ENCODE measurements around the gene TMEM119. TPM values are rescaled to one million over a fixed set of nuclear protein-coding genes. Genes with fewer than 3 reads are reported as not detected.
"Not testable (repeated sequence)": the region's sequence is repeated elsewhere in the genome, so short reads cannot be mapped to it uniquely, and the experiment has no call there.

The TMEM119 gene
- total RNA-seq, 1 experiment from 2014 or later: 0.58 TPM

GRCh38 chr12:108635997-108636808 lies 38.3 kb upstream of the TMEM119 start:
- in situ Hi-C loops (cut with HindIII; ENCODE audit: low sequenced_read_pairs): no loop called here
- no peak for DNase-seq (ENCODE audit: low spot score)

- in situ Hi-C loops (cut with HindIII; ENCODE audit: low sequenced_read_pairs): no loop called here
- DNase-seq (ENCODE audit: low spot score): no peak
These were observed 37.5 kb upstream of the TMEM119 start for GRCh38 chr12:108635201-108635996.

- in situ Hi-C loops (cut with HindIII; ENCODE audit: low sequenced_read_pairs): no loop called here
These were observed 36.5 kb upstream of the TMEM119 start for GRCh38 chr12:108634341-108634751.

GRCh38 chr12:108633534-108634248 lies 35.8 kb upstream of the TMEM119 start, which contains the start of gene SELPLG:
SELPLG (minus strand) TSS chr12:108633894; CDS start chr12:108624307, 9,587 bp downstream.
- in situ Hi-C loops (cut with HindIII; ENCODE audit: low sequenced_read_pairs): no loop called here

More at GRCh38 chr12:108634341-108634751, 36.5 kb upstream of the TMEM119 start:
- DNase-seq (ENCODE audit: low spot score): no peak

GRCh38 chr12:108633081-108633533 lies 35.2 kb upstream of the TMEM119 start:
- no peak for DNase-seq (ENCODE audit: low spot score)
- in situ Hi-C loops (cut with HindIII; ENCODE audit: low sequenced_read_pairs): no loop called here

More at GRCh38 chr12:108633534-108634248, 35.8 kb upstream of the TMEM119 start, which contains the start of gene SELPLG:
- no peak for DNase-seq (ENCODE audit: low spot score)

GRCh38 chr12:108631261-108631660 lies 33.4 kb upstream of the TMEM119 start:
- DNase-seq (ENCODE audit: low spot score); in situ Hi-C loops (cut with HindIII; ENCODE audit: low sequenced_read_pairs): not testable (repeated sequence)

GRCh38 chr12:108630481-108631207 lies 32.8 kb upstream of the TMEM119 start:
- in situ Hi-C loops (cut with HindIII; ENCODE audit: low sequenced_read_pairs): no loop called here
- no peak for DNase-seq (ENCODE audit: low spot score)

GRCh38 chr12:108629824-108630476 lies 32.1 kb upstream of the TMEM119 start:
- in situ Hi-C loops (cut with HindIII; ENCODE audit: low sequenced_read_pairs): no loop called here
- DNase-seq (ENCODE audit: low spot score): no peak

GRCh38 chr12:108629151-108629550 lies 31.3 kb upstream of the TMEM119 start:
- no peak for DNase-seq (ENCODE audit: low spot score)
- in situ Hi-C loops (cut with HindIII; ENCODE audit: low sequenced_read_pairs): no loop called here

- no peak for DNase-seq (ENCODE audit: low spot score)
- in situ Hi-C loops (cut with HindIII; ENCODE audit: low sequenced_read_pairs): no loop called here
These were observed 29.4 kb upstream of the TMEM119 start for GRCh38 chr12:108627134-108627920.

GRCh38 chr12:108625228-108625627 lies 27.3 kb upstream of the TMEM119 start:
- DNase-seq (ENCODE audit: low spot score): no peak
- in situ Hi-C loops (cut with HindIII; ENCODE audit: low sequenced_read_pairs): no loop called here

GRCh38 chr12:108623577-108623976 lies 25.7 kb upstream of the TMEM119 start:
- in situ Hi-C loops (cut with HindIII; ENCODE audit: low sequenced_read_pairs): no loop called here
- no peak for DNase-seq (ENCODE audit: low spot score)

- in situ Hi-C loops (cut with HindIII; ENCODE audit: low sequenced_read_pairs): no loop called here
- no peak for DNase-seq (ENCODE audit: low spot score)
These were observed 25.1 kb upstream of the TMEM119 start for GRCh38 chr12:108622921-108623514.

- in situ Hi-C loops (cut with HindIII; ENCODE audit: low sequenced_read_pairs): no loop called here
- no peak for DNase-seq (ENCODE audit: low spot score)
These were observed 24.5 kb upstream of the TMEM119 start for GRCh38 chr12:108622421-108622820.

GRCh38 chr12:108621161-108621560 lies 23.3 kb upstream of the TMEM119 start:
- in situ Hi-C loops (cut with HindIII; ENCODE audit: low sequenced_read_pairs): no loop called here
- no peak for DNase-seq (ENCODE audit: low spot score)

GRCh38 chr12:108620236-108620879 lies 22.5 kb upstream of the TMEM119 start:
- in situ Hi-C loops (cut with HindIII; ENCODE audit: low sequenced_read_pairs): no loop called here
- no peak for DNase-seq (ENCODE audit: low spot score)
